Endothelial cell of umbilical vein (primary cell): ENCODE results near the gene ZBTB9. TPM values are rescaled to one million over a fixed set of nuclear protein-coding genes. Genes with fewer than 3 reads are reported as not detected.

Experiments
- BruUV-seq: library from RNA; stranded (reverse); fragments of 400-500 nt; replicated peaks from 2 replicates; lab custom pipeline; 2021; lab: Mats Ljungman, UMichigan
- CTCF ChIA-PET: fragments of 300-600, 350-600 bp; sonication (Branson Sonifier 250); formaldehyde crosslinking; loops from one replicate; lab custom pipeline; 2021; ENCODE audit warnings: antibody characterized with exemption, inconsistent platforms; lab: Charles Lee
- POLR2A ChIA-PET: fragments of 300-600, 350-600 bp; sonication (Branson Sonifier 250); formaldehyde crosslinking; loops from one replicate; lab custom pipeline; 2021; ENCODE audit warnings: antibody characterized with exemption, inconsistent platforms; lab: Charles Lee
- DNase-seq: peaks from one replicate; pipeline ENCODE4 v3.0.0-alpha.2; 2011; ENCODE audit warnings: low read depth, low spot score
- FAIRE-seq: peaks from 2 replicates; lab custom pipeline; 2011; peaks lifted over from hg19 to GRCh38; lab: Jason Lieb, UNC
- H2AFZ ChIP-seq: 2 replicates; pipeline ENCODE4 v1.6.0; 2012; ENCODE audit warnings: low read depth, low read length, control low read depth, inconsistent platforms
- H3K27ac ChIP-seq: 2 replicates; pipeline ENCODE4 v1.5.1; 2011; ENCODE audit warnings: low read depth, mild to moderate bottlenecking, control low read depth, low read length, moderate library complexity; ENCODE audit not compliant: insufficient read depth
- H3K27me3 ChIP-seq, 2 experiments: 2 replicates each; pipeline versions ENCODE4 v1.6.0 to v1.6.1; 2011; ENCODE audit warnings: low read length in 2 of 2, mixed read lengths in 1 of 2; ENCODE audit not compliant: control insufficient read depth in 2 of 2, insufficient read depth in 2 of 2
- H3K36me3 ChIP-seq, 2 experiments: 2 replicates in 1 of 2; 3 replicates in 1 of 2; pipeline ENCODE4 v1.5.1; 2011; ENCODE audit warnings: low read length in 2 of 2, mild to moderate bottlenecking in 1 of 2, moderate library complexity in 1 of 2; ENCODE audit not compliant: control insufficient read depth in 2 of 2, insufficient read depth in 2 of 2; ENCODE audit errors: extremely low read depth in 1 of 2
- H3K4me1 ChIP-seq: 3 replicates; pipeline ENCODE4 v1.5.1; 2011; ENCODE audit warnings: mild to moderate bottlenecking, low read length; ENCODE audit not compliant: control insufficient read depth, insufficient read depth; ENCODE audit errors: extremely low read depth
- H3K4me2 ChIP-seq: 2 replicates; pipeline ENCODE4 v1.6.1; 2011; ENCODE audit warnings: low read length, control low read depth, mixed read lengths; ENCODE audit not compliant: insufficient read depth
- H3K4me3 ChIP-seq, 3 experiments: fragments of 200-600 bp in 1 of 3; sonication (generic), shearing (Covaris generic) in 1 of 3; replicated peaks in 1 of 3; 2 replicates each; pipeline ENCODE4 v1.5.1; 2011 to 2016; ENCODE audit warnings: control low read depth in 3 of 3, low read length in 3 of 3, mild to moderate bottlenecking in 2 of 3, inconsistent platforms in 1 of 3, low read depth in 1 of 3, moderate library complexity in 1 of 3; ENCODE audit not compliant: insufficient read depth in 1 of 3
- H3K79me2 ChIP-seq: 2 replicates; pipeline ENCODE4 v1.6.0; 2012; ENCODE audit warnings: low read length, inconsistent platforms; ENCODE audit not compliant: control insufficient read depth, insufficient read depth
- H3K9ac ChIP-seq: replicated peaks from 2 replicates; pipeline ENCODE3; 2011; ENCODE audit warnings: low read length, control low read depth; ENCODE audit not compliant: insufficient read depth; ENCODE audit errors: extremely low read depth
- H3K9me1 ChIP-seq: replicated peaks from 3 replicates; pipeline ENCODE4 v1.6.0; 2011; ENCODE audit warnings: mild to moderate bottlenecking, low read length; ENCODE audit not compliant: control insufficient read depth, insufficient read depth; ENCODE audit errors: extremely low read depth
- H3K9me3 ChIP-seq: replicated peaks from 2 replicates; pipeline ENCODE4 v1.5.1; 2012; ENCODE audit warnings: low read length, inconsistent platforms; ENCODE audit not compliant: control insufficient read depth, insufficient read depth
- H4K20me1 ChIP-seq: replicated peaks from 2 replicates; pipeline ENCODE3; 2011; ENCODE audit warnings: mild to moderate bottlenecking, low read length; ENCODE audit not compliant: control insufficient read depth, insufficient read depth; ENCODE audit errors: extremely low read depth
- EZH2 ChIP-seq: IDR thresholded peaks from 2 replicates; pipeline ENCODE4 v1.6.1; 2012; ENCODE audit warnings: borderline replicate concordance, low read depth, mild to moderate bottlenecking, moderate library complexity, low read length, inconsistent platforms; ENCODE audit not compliant: severe bottlenecking
- FOS ChIP-seq: IDR thresholded peaks from 2 replicates; pipeline ENCODE4 v1.6.1; 2011; ENCODE audit warnings: mild to moderate bottlenecking, low read length, moderate library complexity, borderline replicate concordance; ENCODE audit not compliant: insufficient read depth
- GATA2 ChIP-seq: IDR thresholded peaks from 2 replicates; pipeline ENCODE4 v1.7.0; 2011; ENCODE audit warnings: low read depth, mild to moderate bottlenecking, moderate library complexity, mixed read lengths, low read length; ENCODE audit not compliant: insufficient read length, insufficient read depth
- JUN ChIP-seq: IDR thresholded peaks from 2 replicates; pipeline ENCODE4 v1.6.1; 2011; ENCODE audit warnings: borderline replicate concordance, low read depth; ENCODE audit not compliant: insufficient read length, insufficient read depth
- MAX ChIP-seq: IDR thresholded peaks from 2 replicates; pipeline ENCODE4 v1.6.1; 2011; ENCODE audit not compliant: insufficient read depth, insufficient read length
- MYC ChIP-seq: IDR thresholded peaks from one replicate; pipeline ENCODE4 v1.6.1; 2011; ENCODE audit warnings: mild to moderate bottlenecking, low read depth, low read length
- POLR2A ChIP-seq: IDR thresholded peaks from 2 replicates; pipeline ENCODE4 v1.6.1; 2012; ENCODE audit warnings: low read depth, mild to moderate bottlenecking, control low read depth, low read length
- POLR2AphosphoS5 ChIP-seq: IDR thresholded peaks from 2 replicates; pipeline ENCODE4 v1.6.1; 2012; ENCODE audit warnings: low read depth, mild to moderate bottlenecking, control low read depth, low read length, moderate library complexity; ENCODE audit not compliant: insufficient read depth
- dilution Hi-C: fragments of 300-500 bp; cut with MboI; formaldehyde crosslinking; loops from one replicate; pipeline ENCODE4 v1.15.0; 2019; ENCODE audit warnings: low sequenced_read_pairs; ENCODE audit not compliant: extremely low pct_ligation_motif_present
- intact Hi-C: fragments of 100-400 bp; cut with micrococcal nuclease; formaldehyde crosslinking; loops from one replicate; pipeline ENCODE4 v1.10.0; 2022
- polyA plus RNA-seq, 4 experiments: library from polyadenylated mRNA; depleted of rRNA in 3 of 4; stranded (reverse) in 3 of 4; unstranded in 1 of 4; fragments of >200 nt; gene quantifications; 2 replicates each; pipeline versions ENCODE4 v1.2.1 to v1.2.3, GENCODE V29; 2011 to 2012; ENCODE audit warnings: missing spikeins in 1 of 4
- total RNA-seq: library from RNA; stranded (reverse); gene quantifications from 2 replicates; pipeline ENCODE4 v1.2.3, GENCODE V29; 2021
- TF ChIP-seq, protein P1 (sequence below), 2 donors: IDR thresholded peaks; 1 replicate in 1 of 2; 2 replicates in 1 of 2; pipeline ENCODE4 v1.5.1; 2011; ENCODE audit warnings: low read length in 2 of 2, mild to moderate bottlenecking in 2 of 2, moderate library complexity in 2 of 2, control low read depth in 1 of 2, inconsistent platforms in 1 of 2, low read depth in 1 of 2; ENCODE audit not compliant: insufficient read depth in 1 of 2; ENCODE audit errors: extremely low read depth in 1 of 2

ZBTB9 gene
- total and polyA plus RNA-seq, 2 donors (not counting 3 experiments of a cell fraction or from before 2014, with no cell fraction given): 4.7 to 8.0 TPM

- Histone ChIP-seq H2AFZ (no peak overlapping the region), H3K4me1 (no peaks in the 10 kb centered on the region), H3K79me2 (no peaks in the 10 kb centered on the region), H3K9me1 (no peaks in the 10 kb centered on the region), H3K4me2 (no peak overlapping the region), H3K27ac (no peak overlapping the region), H3K9me3 (no peaks in the 10 kb centered on the region), H4K20me1 (no peaks in the 10 kb centered on the region), H3K36me3 (peaks cover 0 to 14% of the 10 kb centered on the region in 2 experiments), H3K27me3 (no peaks in the 10 kb centered on the region), H3K9ac (no peak overlapping the region), H3K4me3 (no peak overlapping the region)
- intact Hi-C loops (no loop called here), dilution Hi-C loops (no loop called here)
- TF ChIP-seq FOS (no peak), JUN (no peak), MAX (no peak), POLR2AphosphoS5 (no peak), MYC (no peak), GATA2 (no peak), POLR2A (no peak), EZH2 (no peak)
- TF ChIP-seq, protein P1, sequence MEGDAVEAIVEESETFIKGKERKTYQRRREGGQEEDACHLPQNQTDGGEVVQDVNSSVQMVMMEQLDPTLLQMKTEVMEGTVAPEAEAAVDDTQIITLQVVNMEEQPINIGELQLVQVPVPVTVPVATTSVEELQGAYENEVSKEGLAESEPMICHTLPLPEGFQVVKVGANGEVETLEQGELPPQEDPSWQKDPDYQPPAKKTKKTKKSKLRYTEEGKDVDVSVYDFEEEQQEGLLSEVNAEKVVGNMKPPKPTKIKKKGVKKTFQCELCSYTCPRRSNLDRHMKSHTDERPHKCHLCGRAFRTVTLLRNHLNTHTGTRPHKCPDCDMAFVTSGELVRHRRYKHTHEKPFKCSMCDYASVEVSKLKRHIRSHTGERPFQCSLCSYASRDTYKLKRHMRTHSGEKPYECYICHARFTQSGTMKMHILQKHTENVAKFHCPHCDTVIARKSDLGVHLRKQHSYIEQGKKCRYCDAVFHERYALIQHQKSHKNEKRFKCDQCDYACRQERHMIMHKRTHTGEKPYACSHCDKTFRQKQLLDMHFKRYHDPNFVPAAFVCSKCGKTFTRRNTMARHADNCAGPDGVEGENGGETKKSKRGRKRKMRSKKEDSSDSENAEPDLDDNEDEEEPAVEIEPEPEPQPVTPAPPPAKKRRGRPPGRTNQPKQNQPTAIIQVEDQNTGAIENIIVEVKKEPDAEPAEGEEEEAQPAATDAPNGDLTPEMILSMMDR (IDR thresholded peaks at IDR 0.05; ENCODE audit: extremely low read depth in 1 of 2, insufficient read depth in 1 of 2, low read depth in 1 of 2, low read length in 2 of 2): no peak
- no peak for DNase-seq
- ChIA-PET CTCF (interaction anchor here (1.5 kb wide), 1 partner anchor 40 kb away, joined by 3 read pairs; no protein-coding TSS in a partner anchor), POLR2A (no interaction called here)
- BruUV-seq: no TSS peak
- no peak for FAIRE-seq
Measured at GRCh38 chr6:33446356-33446755, 8.0 kb upstream of the ZBTB9 start.
